GM12878 (cell line): ENCODE measurements around the gene CYB5D1. TPM values are rescaled to one million over a fixed set of nuclear protein-coding genes. Genes with fewer than 3 reads are reported as not detected.

Experiments
- ASH2L ChIP-seq: fragments of 300-600, 200-600 bp; sonication (generic); IDR thresholded peaks from 2 replicates; pipeline ENCODE4 v1.6.1; 2017; ENCODE audit warnings: low read depth, mild to moderate bottlenecking, borderline replicate concordance
- ATF3 ChIP-seq: IDR thresholded peaks from 2 replicates; pipeline ENCODE4 v1.6.1; 2011; ENCODE audit warnings: low read depth, mild to moderate bottlenecking, low read length, moderate library complexity, borderline replicate concordance; ENCODE audit errors: extremely low read depth
- BCL11A ChIP-seq: IDR thresholded peaks from 2 replicates; pipeline ENCODE4 v1.6.1; 2011; ENCODE audit warnings: low read depth, low read length
- BHLHE40 ChIP-seq, 2 experiments: fragments of 450-650 bp in 1 of 2; IDR thresholded peaks; 2 replicates each; pipeline ENCODE4 v1.6.1; 2011 to 2017; ENCODE audit warnings: low read depth in 2 of 2, borderline replicate concordance in 1 of 2, improper control_type of control experiment in 1 of 2, low read length in 1 of 2, mild to moderate bottlenecking in 1 of 2
- BRCA1 ChIP-seq: IDR thresholded peaks from 2 replicates; pipeline ENCODE4 v1.6.1; 2011; ENCODE audit warnings: low read depth, low read length, improper control_type of control experiment
- CBFB ChIP-seq: IDR thresholded peaks from 2 replicates; pipeline ENCODE4 v1.6.1; 2016; ENCODE audit warnings: antibody characterized with exemption, low read depth
- CBX5 ChIP-seq: sonication (generic); IDR thresholded peaks from 2 replicates; pipeline ENCODE4 v1.6.1; 2016; ENCODE audit warnings: low read depth, moderate library complexity, mild to moderate bottlenecking, inconsistent platforms
- CEBPB ChIP-seq, 2 experiments: fragments of 150-350 bp in 1 of 2; IDR thresholded peaks; 2 replicates each; pipeline ENCODE4 v1.6.1; 2012 to 2014; ENCODE audit warnings: low read depth in 2 of 2, low read length in 2 of 2, borderline replicate concordance in 1 of 2, inconsistent platforms in 1 of 2
- CHD4 ChIP-seq: fragments of 200-600 bp; sonication (generic); IDR thresholded peaks from 2 replicates; pipeline ENCODE4 v1.6.1; 2016; ENCODE audit warnings: mild to moderate bottlenecking
- EGR1 ChIP-seq, 2 experiments: IDR thresholded peaks; 1 replicate in 1 of 2; 2 replicates in 1 of 2; pipeline ENCODE4 v1.6.1; 2011 to 2012; ENCODE audit warnings: low read depth in 2 of 2, low read length in 2 of 2, borderline replicate concordance in 1 of 2, mild to moderate bottlenecking in 1 of 2, moderate library complexity in 1 of 2
- EP300 ChIP-seq, 2 experiments: fragments of 150-350 bp in 1 of 2; IDR thresholded peaks; 2 replicates each; pipeline ENCODE4 v1.6.1; 2011 to 2012; ENCODE audit warnings: low read depth in 2 of 2, low read length in 2 of 2, borderline replicate concordance in 1 of 2, improper control_type of control experiment in 1 of 2, inconsistent platforms in 1 of 2; ENCODE audit not compliant: control insufficient read depth in 1 of 2
- HSF1 ChIP-seq: fragments of 150-350 bp; IDR thresholded peaks from 2 replicates; pipeline ENCODE4 v1.6.1; 2014; ENCODE audit warnings: mild to moderate bottlenecking, low read depth, low read length
- IKZF2 ChIP-seq, 2 experiments: fragments of 450-650 bp; IDR thresholded peaks; 2 replicates each; pipeline ENCODE4 v1.6.1; 2017; ENCODE audit warnings: mild to moderate bottlenecking in 2 of 2, moderate library complexity in 2 of 2
- MAX ChIP-seq: IDR thresholded peaks from 2 replicates; pipeline ENCODE4 v1.6.1; 2012; ENCODE audit warnings: low read depth, low read length, improper control_type of control experiment
- NFYB ChIP-seq: IDR thresholded peaks from 2 replicates; pipeline ENCODE4 v1.6.1; 2011; ENCODE audit warnings: low read depth, mild to moderate bottlenecking, low read length, improper control_type of control experiment, moderate library complexity; ENCODE audit not compliant: insufficient read depth
- SIN3A ChIP-seq: IDR thresholded peaks from 2 replicates; pipeline ENCODE4 v1.6.1; 2012; ENCODE audit warnings: low read depth, low read length, improper control_type of control experiment
- SMARCA5 ChIP-seq: fragments of 450-650 bp; IDR thresholded peaks from 2 replicates; pipeline ENCODE4 v1.6.1; 2017; ENCODE audit warnings: mild to moderate bottlenecking
- SPI1 ChIP-seq: IDR thresholded peaks from 2 replicates; pipeline ENCODE4 v1.6.1; 2011; ENCODE audit warnings: low read depth, mild to moderate bottlenecking, low read length, moderate library complexity, borderline replicate concordance; ENCODE audit not compliant: insufficient read depth
- SREBF1 ChIP-seq: IDR thresholded peaks from 2 replicates; pipeline ENCODE4 v1.6.1; 2012; ENCODE audit warnings: mild to moderate bottlenecking, low read length
- SREBF2 ChIP-seq: IDR thresholded peaks from 2 replicates; pipeline ENCODE4 v1.6.1; 2012; ENCODE audit warnings: mild to moderate bottlenecking, low read length
- STAT1 ChIP-seq: fragments of 450-650 bp; conservative IDR thresholded peaks from 2 replicates; pipeline ENCODE4 v1.6.1; 2014; ENCODE audit warnings: antibody characterized with exemption, mild to moderate bottlenecking
- TCF12 ChIP-seq: IDR thresholded peaks from 2 replicates; pipeline ENCODE4 v1.6.1; 2011; ENCODE audit warnings: low read depth, mild to moderate bottlenecking, low read length
- YY1 ChIP-seq: IDR thresholded peaks from 2 replicates; pipeline ENCODE4 v1.6.1; 2011; ENCODE audit warnings: low read depth, mild to moderate bottlenecking, low read length
- ZNF687 ChIP-seq: fragments of 450-650 bp; IDR thresholded peaks from 2 replicates; pipeline ENCODE4 v1.6.1; 2017; ENCODE audit warnings: mild to moderate bottlenecking, moderate library complexity
- polyA plus RNA-seq, 11 experiments: library from polyadenylated mRNA; depleted of rRNA in 4 of 11; unstranded in 6 of 11; stranded (reverse) in 5 of 11; fragments of >200 nt; fragmentation: Nextera tagmentation in 4 of 11; fragmentation: Illumina TruSeq in 1 of 11; extraction: Ambion mirVana in 4 of 11; extraction: Trizol in 1 of 11; gene quantifications; 1 replicate in 1 of 11; 2 replicates in 10 of 11; pipeline versions ENCODE4 v1.2.1 to v1.2.3, GENCODE V29; 2011 to 2016; ENCODE audit warnings: inconsistent platforms in 2 of 11, missing spikeins in 2 of 11, low read depth in 1 of 11
- total RNA-seq, 4 experiments: library from RNA; depleted of rRNA in 3 of 4; stranded (reverse); fragments of >200 nt in 3 of 4; fragmentation: Illumina TruSeq in 1 of 4; extraction: Trizol in 1 of 4; gene quantifications; 2 replicates each; pipeline versions ENCODE4 v1.2.1 to v1.2.3, GENCODE V29; 2013 to 2021

The CYB5D1 gene
- total and polyA plus RNA-seq, 10 of the 15 experiments (the other 5 are each of a cell fraction or from before 2014, with no cell fraction given): 1.6 to 8.7 (median 6.4) TPM

- TF ChIP-seq ATF3 (no peak), SREBF1 (no peak), NFYB (peak; percentile 96), SPI1 (peak; percentile 56; the same call in 1 of the 2 replicates), ASH2L (no peak), EGR1 (IDR thresholded peaks at IDR 0.05; ENCODE audit: borderline replicate concordance in 1 of 2, low read depth in 2 of 2, low read length in 2 of 2) (peak in 1 of 2 experiments; percentile 34; a peak in 1 of 3 replicates), SIN3A (no peak; the same call in 1 of the 2 replicates), HSF1 (0 out of 2 replicates have a peak, but pooled peaks have one; percentile 26), EP300 (IDR thresholded peaks at IDR 0.05; ENCODE audit: borderline replicate concordance in 1 of 2, control insufficient read depth in 1 of 2, low read depth in 2 of 2, low read length in 2 of 2) (no peak), CBX5 (no peak), CBFB (no peak), BRCA1 (no peak), BCL11A (no peak), YY1 (peak; percentile 80; the same call in 1 of the 2 replicates), SREBF2 (no peak), IKZF2 (IDR thresholded peaks at IDR 0.05) (no peak), BHLHE40 (IDR thresholded peaks at IDR 0.05; ENCODE audit: borderline replicate concordance in 1 of 2, low read depth in 2 of 2, low read length in 1 of 2) (peak; percentile 78 to 79), ZNF687 (no peak), CEBPB (IDR thresholded peaks at IDR 0.05; ENCODE audit: borderline replicate concordance in 1 of 2, low read depth in 2 of 2, low read length in 2 of 2) (no peak), CHD4 (no peak), MAX (no peak; the same call in 1 of the 2 replicates), STAT1 (0 out of 2 replicates have a peak, but pooled peaks have one; percentile 79), TCF12 (0 out of 2 replicates have a peak, but pooled peaks have one; percentile 70), SMARCA5 (no peak; the same call in 1 of the 2 replicates)
These were observed 6.2 kb upstream of the CYB5D1 start (continued) for GRCh38 chr17:7851438-7852261.
